HepG2 (cell line): ENCODE data around the gene SERINC2. TPM values are rescaled to one million over a fixed set of nuclear protein-coding genes. Genes with fewer than 3 reads are reported as not detected.

Source experiments
- ARHGAP35 ChIP-seq: sonication (generic); formaldehyde crosslinking; IDR thresholded peaks from 2 replicates; pipeline ENCODE4 v1.9.0; 2022; ENCODE audit warnings: mild to moderate bottlenecking, inconsistent platforms, moderate library complexity, missing genetic modification reagents, borderline replicate concordance
- ATF5 ChIP-seq: sonication (generic); formaldehyde crosslinking; IDR thresholded peaks from 2 replicates; pipeline ENCODE4 v1.4.0; 2020; ENCODE audit warnings: mild to moderate bottlenecking, low read depth, missing genetic modification reagents
- ATF6 ChIP-seq: sonication (generic); formaldehyde crosslinking; conservative IDR thresholded peaks from 2 replicates; pipeline ENCODE4 v1.4.0; 2020; ENCODE audit warnings: missing genetic modification reagents
- CBX1 ChIP-seq: IDR thresholded peaks from one replicate; pipeline ENCODE4 v1.6.1; 2016; ENCODE audit warnings: antibody characterized with exemption, low read depth
- CC2D1A ChIP-seq: sonication (generic); formaldehyde crosslinking; IDR thresholded peaks from 2 replicates; pipeline ENCODE4 v1.8.1; 2023; ENCODE audit warnings: mild to moderate bottlenecking, missing genetic modification reagents
- GATAD2A ChIP-seq: IDR thresholded peaks from 2 replicates; pipeline ENCODE4 v1.6.1; 2016
- GLMP ChIP-seq: sonication (generic); formaldehyde crosslinking; IDR thresholded peaks from 2 replicates; pipeline ENCODE4 v1.9.0; 2021; ENCODE audit warnings: missing genetic modification reagents, mild to moderate bottlenecking, borderline replicate concordance
- NAIF1 ChIP-seq: sonication (generic); formaldehyde crosslinking; IDR thresholded peaks from 2 replicates; pipeline ENCODE4 v1.5.0; 2020; ENCODE audit warnings: mild to moderate bottlenecking, missing genetic modification reagents, borderline replicate concordance
- NFRKB ChIP-seq: fragments of 450-650 bp; IDR thresholded peaks from 2 replicates; pipeline ENCODE4 v1.6.1; 2017
- PHB2 ChIP-seq: fragments of 450-650 bp; IDR thresholded peaks from 2 replicates; pipeline ENCODE4 v1.6.1; 2018; ENCODE audit not compliant: partially characterized antibody
- TARDBP ChIP-seq: sonication (generic); formaldehyde crosslinking; IDR thresholded peaks from 2 replicates; pipeline ENCODE4 v1.8.0; 2022; ENCODE audit warnings: mild to moderate bottlenecking, missing genetic modification reagents
- TFAP4 ChIP-seq: sonication (generic); IDR thresholded peaks from 2 replicates; pipeline ENCODE4 v1.6.1; 2016; ENCODE audit warnings: low read depth, borderline replicate concordance
- YY1 ChIP-seq: IDR thresholded peaks from 2 replicates; pipeline ENCODE4 v1.6.1; 2011; ENCODE audit warnings: low read length, low read depth, moderate library complexity, mild to moderate bottlenecking; ENCODE audit not compliant: insufficient read depth, insufficient replicate concordance
- ZBTB7A ChIP-seq: sonication (generic); formaldehyde crosslinking; IDR thresholded peaks from 2 replicates; pipeline ENCODE4 v1.8.0; 2022; ENCODE audit warnings: mild to moderate bottlenecking, missing genetic modification reagents
- ZNF12 ChIP-seq: sonication (generic); formaldehyde crosslinking; IDR thresholded peaks from 2 replicates; pipeline ENCODE4 v1.5.0; 2020; ENCODE audit warnings: missing genetic modification reagents
- ZNF3 ChIP-seq: IDR thresholded peaks from 2 replicates; pipeline ENCODE4 v1.7.0; 2017; ENCODE audit warnings: inconsistent platforms
- ZNF343 ChIP-seq: sonication (generic); formaldehyde crosslinking; IDR thresholded peaks from 2 replicates; pipeline ENCODE4 v1.4.0; 2020; ENCODE audit warnings: mild to moderate bottlenecking, missing genetic modification reagents
- ZNF441 ChIP-seq: sonication (generic); formaldehyde crosslinking; IDR thresholded peaks from 2 replicates; pipeline ENCODE4 v1.7.0; 2021; ENCODE audit warnings: missing genetic modification reagents, borderline replicate concordance
- ZNF496 ChIP-seq: sonication (generic); formaldehyde crosslinking; IDR thresholded peaks from 2 replicates; pipeline ENCODE4 v1.8.1; 2023; ENCODE audit warnings: mild to moderate bottlenecking, moderate library complexity, missing genetic modification reagents; ENCODE audit not compliant: insufficient replicate concordance
- ZNF512B ChIP-seq: sonication (generic); formaldehyde crosslinking; IDR thresholded peaks from 2 replicates; pipeline ENCODE4 v1.5.1; 2020; ENCODE audit warnings: missing genetic modification reagents, mild to moderate bottlenecking, borderline replicate concordance
- ZNF577 ChIP-seq: sonication (generic); formaldehyde crosslinking; IDR thresholded peaks from 2 replicates; pipeline ENCODE4 v1.4.0; 2020; ENCODE audit warnings: mild to moderate bottlenecking, low read depth, missing genetic modification reagents, borderline replicate concordance
- ZNF737 ChIP-seq: sonication (generic); formaldehyde crosslinking; IDR thresholded peaks from 2 replicates; pipeline ENCODE4 v1.5.0; 2020; ENCODE audit warnings: missing genetic modification reagents, mild to moderate bottlenecking, borderline replicate concordance
- ZNF747 ChIP-seq: sonication (generic); formaldehyde crosslinking; IDR thresholded peaks from 2 replicates; pipeline ENCODE4 v1.8.1; 2023; ENCODE audit warnings: missing genetic modification reagents, mild to moderate bottlenecking, borderline replicate concordance
- ZNF776 ChIP-seq: sonication (generic); formaldehyde crosslinking; IDR thresholded peaks from 2 replicates; pipeline ENCODE4 v1.4.0; 2020; ENCODE audit warnings: mild to moderate bottlenecking, missing genetic modification reagents
- ZSCAN30 ChIP-seq: sonication (generic); formaldehyde crosslinking; IDR thresholded peaks from 2 replicates; pipeline ENCODE4 v1.5.0; 2020; ENCODE audit warnings: mild to moderate bottlenecking, missing genetic modification reagents
- polyA plus RNA-seq, 8 experiments: library from polyadenylated mRNA; depleted of rRNA in 3 of 8; stranded (reverse) in 7 of 8; unstranded in 1 of 8; fragments of >200 nt; fragmentation: Illumina TruSeq in 4 of 8; extraction: Trizol in 4 of 8; gene quantifications; 2 replicates each; pipeline versions ENCODE4 v1.2.1 to v1.2.3, GENCODE V29; 2011 to 2016; ENCODE audit warnings: low read depth in 4 of 8, missing spikeins in 1 of 8, mixed read lengths in 1 of 8; ENCODE audit not compliant: insufficient read depth in 1 of 8
- total RNA-seq, 5 experiments: library from RNA; depleted of rRNA; stranded (reverse); fragments of >200 nt; fragmentation: Illumina TruSeq; extraction: Trizol; gene quantifications; 2 replicates each; pipeline ENCODE4 v1.2.3, GENCODE V29; 2016; ENCODE audit warnings: low read depth in 1 of 5

SERINC2 gene
- total and polyA plus RNA-seq, 2 of the 13 experiments (the other 11 are each of a cell fraction or from before 2014, with no cell fraction given): 4.8 to 126 TPM

- TF ChIP-seq ZNF512B (CRISPR knock-in tag) (no peak), CBX1 (no peak), YY1 (no peak), ZNF441 (CRISPR knock-in tag) (no peak; the same call in 1 of the 2 replicates), ATF5 (no peak), TFAP4 (peak; percentile 66; the same call in 1 of the 2 replicates), NAIF1 (CRISPR knock-in tag) (0 out of 2 replicates have a peak, but pooled peaks have one; percentile 61), PHB2 (no peak), ATF6 (CRISPR knock-in tag) (no peak), GATAD2A (CRISPR knock-in tag) (peak; percentile 92), ZNF3 (CRISPR knock-in tag) (no peak), ZBTB7A (CRISPR knock-in tag) (no peak; the same call in 1 of the 2 replicates), ZNF737 (no peak), TARDBP (peak; percentile 92), ZNF577 (no peak), ZNF747 (CRISPR knock-in tag) (no peak), ARHGAP35 (no peak), NFRKB (no peak), ZSCAN30 (CRISPR knock-in tag) (no peak), GLMP (CRISPR knock-in tag) (no peak), ZNF12 (CRISPR knock-in tag) (no peak), CC2D1A (CRISPR knock-in tag) (no peak), ZNF496 (CRISPR knock-in tag) (no peak), ZNF343 (CRISPR knock-in tag) (no peak), ZNF776 (CRISPR knock-in tag) (no peak)
Measured at GRCh38 chr1:31417148-31417547, 4.1 kb downstream of the SERINC2 start (continued).
